ENCODE results near the gene ARHGAP44. TPM values are rescaled to one million over a fixed set of nuclear protein-coding genes. Genes with fewer than 3 reads are reported as not detected.

ARHGAP44 gene
- total and polyA plus RNA-seq, 12 donors: 4.0 to 10.6 (median 8.4) TPM

GRCh38 chr17:12959441-12959840 is 170.1 kb downstream of the ARHGAP44 start:
- ATAC-seq (no peak), DNase-seq (no peak)
- Histone ChIP-seq H3K36me3 (peaks cover 0 to 45% (median 5%) of the 10 kb centered on the region in 9 donors), H3K27ac (no peak overlapping the region), H3K4me1 (no peaks in the 10 kb centered on the region), H3K9me3 (peaks cover 0 to 18% (median 4%) of the 10 kb centered on the region in 11 donors), H3K27me3 (no peaks in the 10 kb centered on the region), H3K4me3 (no peak overlapping the region)
- WGBS, 2 donors: 95 to 96% methylated on average over 8 of the region's 8 CpGs
- intact Hi-C loops (cut with DNase I): no loop called here
- TF ChIP-seq CTCF (IDR thresholded peaks at IDR 0.05): no peak

DNA sequence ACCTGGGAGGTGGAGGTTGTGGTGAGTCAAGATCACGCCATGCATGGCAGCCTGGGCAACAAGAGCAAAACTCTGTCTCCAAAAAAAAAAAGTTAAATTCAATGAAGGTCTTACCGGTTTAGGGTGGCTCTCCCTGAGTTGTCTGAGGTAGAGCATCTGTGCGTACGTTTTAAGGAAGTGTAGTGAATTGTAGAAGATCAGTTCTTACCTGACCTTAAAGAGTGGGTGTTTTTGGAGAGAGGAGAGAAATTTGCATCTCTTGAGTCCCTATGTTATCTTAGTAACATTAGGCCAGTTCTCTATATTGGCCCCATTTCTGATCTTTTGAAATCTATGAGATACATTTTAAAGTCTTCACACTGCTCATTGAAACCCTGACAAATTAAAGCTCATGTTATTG is 172.4 kb downstream of the ARHGAP44 start:
- Histone ChIP-seq H3K36me3 (peaks cover 0 to 26% (median 4%) of the 10 kb centered on the region in 9 donors), H3K27me3 (no peaks in the 10 kb centered on the region), H3K4me3 (no peak overlapping the region), H3K27ac (no peak overlapping the region), H3K9me3 (peaks cover 0 to 11% (median 4%) of the 10 kb centered on the region in 11 donors), H3K4me1 (no peaks in the 10 kb centered on the region)
- DNase-seq: no peak
- TF ChIP-seq CTCF (IDR thresholded peaks at IDR 0.05): no peak
- intact Hi-C loops (cut with DNase I): no loop called here
- no peak for ATAC-seq
- WGBS, 2 donors: 95 to 98% methylated on average over 4 of the region's 4 CpGs

- Histone ChIP-seq H3K27me3 (no peaks in the 10 kb centered on the region), H3K4me3 (no peak overlapping the region), H3K27ac (no peak overlapping the region), H3K9me3 (no peaks in the 10 kb centered on the region), H3K36me3 (peaks cover 0 to 19% (median 0%) of the 10 kb centered on the region in 9 donors), H3K4me1 (peaks cover 0 to 12% (median 0%) of the 10 kb centered on the region in 9 donors)
- TF ChIP-seq CTCF (IDR thresholded peaks at IDR 0.05): no peak
- 92 to 97% methylated on average over 7 of the region's 7 CpGs for WGBS, 2 donors
- intact Hi-C loops (cut with DNase I): no loop called here
- DNase-seq (no peak), ATAC-seq (no peak)
These were observed 174.2 kb downstream of the ARHGAP44 start for GRCh38 chr17:12963505-12963904.

GRCh38 chr17:12964162-12964561 is 174.9 kb downstream of the ARHGAP44 start:
- H3K4me1 ChIP-seq: peaks cover 0 to 12% (median 0%) of the 10 kb centered on the region in 9 donors
- no peak for TF ChIP-seq CTCF (IDR thresholded peaks at IDR 0.05)
- H3K27me3 ChIP-seq: no peaks in the 10 kb centered on the region
- DNase-seq (no peak), ATAC-seq (no peak)
- H3K36me3 ChIP-seq: peaks cover 0 to 12% (median 0%) of the 10 kb centered on the region in 9 donors
- intact Hi-C loops (cut with DNase I): no loop called here
- 94% methylated on average over 5 of the region's 5 CpGs for WGBS, 2 donors
- no peaks in the 10 kb centered on the region for H3K9me3 ChIP-seq
- H3K4me3 ChIP-seq: no peak overlapping the region
- no peak overlapping the region for H3K27ac ChIP-seq

Data from heart right ventricle (tissue), 16 donors.